Activated CD4-positive, CD25-positive, alpha-beta regulatory T cell treated with anti-CD3 and anti-CD28 coated beads, Interleukin-2, amount 50 U/mL, for 72 hours (primary cell): ENCODE results near the gene MT1F.

ENCODE experiments used
- DNase-seq: peaks from one replicate; pipeline ENCODE4 v3.0.0; 2021

The MT1F gene

GRCh38 chr16:56625943-56626654 lies 31.7 kb upstream of the MT1F start:
- DNase-seq: no peak

GRCh38 chr16:56626685-56627084 lies 31.1 kb upstream of the MT1F start:
- DNase-seq: no peak

DNA sequence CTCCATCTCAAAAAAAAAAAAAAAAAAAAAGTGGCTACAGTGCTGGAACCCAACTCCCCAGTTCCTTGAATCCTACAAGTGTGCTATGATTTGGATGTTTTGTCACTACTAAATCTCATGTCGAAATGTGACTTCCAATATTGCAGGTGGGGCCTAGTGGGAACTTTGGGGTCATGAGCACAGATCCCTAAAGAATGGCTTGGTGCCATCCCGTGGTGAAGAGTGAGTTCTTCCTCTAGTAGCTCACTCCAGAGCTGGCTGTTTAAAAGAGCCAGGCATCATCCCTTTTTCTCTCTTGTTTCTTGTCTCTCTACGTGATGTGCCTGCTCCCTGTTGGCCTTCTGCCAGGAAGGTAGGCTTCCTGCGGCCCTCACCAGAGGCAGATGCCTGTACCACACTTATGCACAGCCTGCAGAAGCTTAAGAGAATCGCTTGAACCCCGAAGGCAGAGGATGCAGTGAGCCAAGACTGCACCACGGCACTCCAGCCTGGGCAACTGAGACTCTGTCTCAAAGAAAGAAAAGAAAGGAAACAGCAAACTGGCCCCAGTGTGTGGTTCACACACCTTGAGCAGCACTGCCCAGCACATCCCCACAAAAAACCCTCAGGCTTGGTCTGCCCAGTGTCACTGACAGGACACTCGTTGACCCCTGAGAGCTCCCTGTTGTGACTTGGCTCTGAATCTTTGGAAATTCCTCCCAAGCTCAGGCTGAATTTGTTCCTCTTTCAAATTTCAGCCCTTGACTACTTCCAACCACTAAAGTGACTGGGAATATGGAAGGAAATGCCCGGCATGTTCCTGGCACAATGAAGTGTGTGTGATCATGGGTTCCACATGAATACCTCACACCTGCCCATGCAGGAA lies 29.0 kb upstream of the MT1F start:
- DNase-seq: no peak

- no peak for DNase-seq
Measured at GRCh38 chr16:56629531-56629930, 28.2 kb upstream of the MT1F start.

- DNase-seq: no peak
Measured at GRCh38 chr16:56630134-56630533, 27.6 kb upstream of the MT1F start.

DNA sequence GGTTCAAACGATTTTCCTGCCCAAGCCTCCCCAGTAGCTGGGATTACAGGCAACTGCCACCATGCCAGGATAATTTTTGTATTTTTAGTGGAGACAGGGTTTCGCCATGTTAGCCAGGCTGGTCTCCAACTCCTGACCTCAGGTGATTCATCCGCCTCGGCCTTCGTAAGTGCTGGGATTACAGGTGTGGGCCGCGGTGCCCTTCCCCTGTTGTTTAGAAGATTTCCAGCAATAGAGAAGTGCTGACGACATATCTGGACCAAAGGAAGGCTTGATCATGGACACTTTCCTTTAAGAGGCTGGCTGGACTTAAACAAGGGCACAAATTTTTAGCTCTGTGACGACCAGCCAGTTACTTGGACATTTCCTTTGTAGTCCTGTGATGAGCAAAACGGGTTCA lies 26.6 kb upstream of the MT1F start:
- DNase-seq: no peak

DNA sequence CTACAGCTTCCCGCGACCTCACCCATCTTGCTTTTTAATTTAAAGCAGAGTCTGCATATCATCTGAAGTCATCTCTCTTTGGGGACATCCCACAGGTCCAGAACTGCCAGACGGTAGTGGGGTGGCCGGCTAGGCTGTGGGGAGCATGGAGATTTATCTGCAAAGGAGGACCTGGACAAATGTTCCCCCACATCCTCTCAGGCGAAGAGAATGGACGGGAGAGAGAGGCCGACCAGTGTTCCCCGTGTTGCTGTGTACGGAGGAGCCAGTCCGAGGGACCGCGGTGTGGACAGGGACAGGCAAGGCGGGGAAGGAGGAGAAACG lies 26.0 kb upstream of the MT1F start:
- DNase-seq: no peak

GRCh38 chr16:56632156-56632847 lies 25.5 kb upstream of the MT1F start, which contains the start of gene MT1M:
Gene MT1M, plus strand, starts transcription at chr16:56632659. Its CDS starts 73 bp downstream, at chr16:56632732.
- no peak for DNase-seq

DNA sequence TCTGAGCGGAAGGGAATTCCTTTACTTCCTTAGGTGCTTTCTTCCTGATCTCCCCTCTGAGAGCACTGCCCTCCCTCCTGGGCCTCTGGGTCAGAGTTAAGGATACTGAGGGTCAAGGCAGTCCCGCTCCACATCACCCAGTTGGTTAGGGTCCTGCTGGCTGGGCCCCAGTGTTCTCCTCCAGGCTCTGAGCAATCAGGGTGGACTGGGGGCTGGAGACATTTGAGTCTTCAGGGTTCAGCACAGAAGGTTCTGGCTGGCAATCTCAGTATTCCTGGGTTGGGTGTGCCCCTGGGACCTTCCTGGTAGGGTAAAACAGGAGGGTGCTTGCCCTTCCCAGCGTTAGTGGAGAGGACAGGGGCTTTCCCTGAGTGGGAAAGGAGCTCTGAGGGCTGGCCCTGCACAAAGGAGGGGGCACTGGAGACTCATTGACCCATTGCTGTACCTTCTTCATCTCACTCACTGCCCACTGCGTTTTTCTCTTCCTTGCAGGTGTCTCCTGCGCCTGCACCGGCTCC lies 24.9 kb upstream of the MT1F start:
- no peak for DNase-seq

GRCh38 chr16:56633535-56633934 lies 24.2 kb upstream of the MT1F start:
- no peak for DNase-seq

DNA sequence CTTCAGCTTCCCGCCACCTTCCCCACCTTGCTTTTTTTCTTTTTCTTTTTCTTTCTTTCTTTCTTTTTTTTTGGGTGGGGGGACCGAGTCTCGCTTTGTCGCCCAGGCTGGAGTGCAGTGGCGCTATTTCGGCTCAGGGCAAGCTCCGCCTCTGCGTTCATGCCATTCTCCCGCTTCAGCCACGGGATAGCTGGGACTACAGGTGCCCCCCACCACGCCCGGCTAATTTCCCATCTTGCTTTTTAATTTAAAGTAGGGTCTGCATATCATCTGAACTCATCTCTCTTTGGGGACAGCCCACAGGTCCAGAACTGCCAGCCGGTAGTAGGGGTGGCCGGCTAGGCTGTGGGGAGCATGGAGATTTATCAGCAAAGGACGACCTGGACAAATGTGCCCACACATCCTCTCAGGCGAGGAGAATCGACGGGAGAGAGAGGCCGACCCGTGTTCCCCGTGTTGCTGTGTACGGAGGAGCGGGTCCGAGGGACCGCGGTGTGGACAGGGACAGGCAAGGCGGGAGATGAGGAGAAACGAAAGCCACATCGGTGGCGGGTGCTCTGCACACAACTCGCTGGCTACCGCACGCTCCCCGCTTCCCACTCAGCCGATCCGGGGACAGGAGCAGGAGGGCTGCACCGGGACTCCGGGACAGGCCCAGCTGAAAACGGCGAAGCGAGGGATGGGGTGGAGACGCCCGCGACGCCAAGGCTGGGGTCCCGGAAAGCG lies 22.9 kb upstream of the MT1F start:
- DNase-seq: no peak

DNA sequence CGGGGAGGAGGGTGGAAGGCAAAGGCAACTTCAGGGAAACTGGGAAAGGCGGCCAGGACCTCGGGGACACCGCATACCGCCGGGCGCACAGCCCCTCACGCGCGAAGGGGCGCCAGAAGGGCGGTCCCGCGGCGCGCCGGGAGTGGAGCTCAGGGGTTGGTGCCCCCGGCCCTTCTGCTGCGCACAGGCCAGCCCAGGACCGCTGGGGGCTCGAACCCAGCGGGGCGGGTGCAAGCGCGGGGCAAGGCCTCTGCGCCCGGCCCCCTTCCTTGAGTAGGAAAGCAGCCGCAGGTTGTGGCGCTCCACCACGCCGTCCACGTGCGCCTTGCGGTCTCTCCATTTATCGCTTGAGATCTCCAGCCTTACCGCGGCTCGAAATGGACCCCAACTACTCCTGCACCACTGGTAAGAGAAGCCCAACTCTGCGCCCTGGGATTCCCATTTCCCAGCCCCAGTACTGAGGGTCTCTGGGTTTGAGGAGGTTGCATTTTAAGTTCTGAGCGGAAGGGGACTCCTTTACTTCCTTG lies 22.3 kb upstream of the MT1F start:
- DNase-seq: no peak

GRCh38 chr16:56636616-56637413 lies 20.9 kb upstream of the MT1F start:
- DNase-seq: no peak

DNA sequence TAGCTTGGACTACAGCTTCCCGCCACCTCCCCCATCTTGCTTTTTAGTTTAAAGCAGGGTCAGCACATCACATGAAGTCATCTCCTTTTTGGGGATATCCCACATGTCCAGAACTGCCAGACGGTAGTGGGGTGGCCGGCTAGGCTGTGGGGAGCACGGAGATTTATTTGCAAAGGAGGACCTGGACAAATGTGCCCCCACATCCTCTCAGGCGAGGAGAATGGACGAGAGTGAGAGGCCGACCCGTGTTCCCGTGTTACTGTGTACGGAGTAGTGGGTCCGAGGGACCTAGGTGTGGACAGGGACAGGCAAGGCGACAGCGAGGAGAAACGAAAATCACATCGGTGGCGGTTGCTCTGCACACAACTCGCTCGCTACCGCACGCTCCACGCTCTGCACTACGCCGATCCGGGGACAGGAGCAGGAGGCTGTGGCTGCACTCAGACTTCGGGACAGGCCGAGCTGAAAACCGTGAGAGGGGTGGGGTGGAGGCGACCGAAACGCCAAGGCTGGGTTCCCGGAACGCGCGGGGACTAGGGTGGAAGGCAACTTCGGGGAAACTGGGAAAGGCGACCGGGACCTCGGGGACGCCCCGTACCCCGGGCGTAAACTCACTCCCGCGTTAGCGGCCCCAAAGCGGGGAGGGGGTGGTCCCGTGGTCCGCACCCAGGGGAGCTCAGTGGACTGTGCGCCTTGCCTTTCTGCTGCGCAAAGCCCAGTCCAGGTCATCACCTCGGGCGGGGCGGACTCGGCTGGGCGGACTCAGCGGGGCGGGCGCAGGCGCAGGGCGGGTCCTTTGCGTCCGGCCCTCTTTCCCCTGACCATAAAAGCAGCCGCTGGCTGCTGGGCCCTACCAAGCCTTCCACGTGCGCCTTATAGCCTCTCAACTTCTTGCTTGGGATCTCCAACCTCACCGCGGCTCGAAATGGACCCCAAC lies 19.7 kb upstream of the MT1F start, which contains the start of gene MT1A:
MT1A (plus strand) TSS at position 853 of the 937 bp plus-strand sequence; CDS start at position 926, 73 bp downstream.
- no peak for DNase-seq

DNA sequence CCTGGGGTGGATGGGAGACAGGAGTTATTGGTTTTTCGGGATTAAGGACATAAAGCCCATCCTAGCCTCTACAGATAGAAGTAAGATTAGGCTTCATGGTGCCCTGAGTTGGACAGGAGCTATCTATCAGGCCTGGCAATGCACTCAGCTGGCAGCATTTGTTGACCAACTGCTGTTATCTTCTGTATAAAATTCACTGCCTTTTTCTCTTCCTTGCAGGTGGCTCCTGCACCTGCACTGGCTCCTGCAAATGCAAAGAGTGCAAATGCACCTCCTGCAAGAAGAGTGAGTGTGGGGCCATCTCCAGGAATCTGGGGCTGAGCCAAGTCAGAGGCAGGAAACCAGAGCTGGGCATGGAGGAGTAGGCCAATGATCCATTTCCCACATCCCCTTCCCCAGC lies 18.7 kb upstream of the MT1F start:
- no peak for DNase-seq

GRCh38 chr16:56640076-56640475 lies 17.7 kb upstream of the MT1F start:
- DNase-seq: no peak

- no peak for DNase-seq
Measured at GRCh38 chr16:56641166-56641565, 16.6 kb upstream of the MT1F start.

- peak; percentile 68 for DNase-seq
Measured at GRCh38 chr16:56643080-56643778, 14.5 kb upstream of the MT1F start.

GRCh38 chr16:56643833-56644232 lies 13.9 kb upstream of the MT1F start:
- no peak for DNase-seq

GRCh38 chr16:56645311-56645710 lies 12.4 kb upstream of the MT1F start:
- no peak for DNase-seq
